MM.1S (cell line): Measurements from ENCODE around the gene PDE4C.

ENCODE experiments used
- DNase-seq: peaks from one replicate; pipeline ENCODE4 v3.0.0-alpha.2; 2015
- H2AFZ ChIP-seq: fragments of 300-600 bp; sonication (generic); 2 replicates; pipeline ENCODE4 v1.6.0; 2016; ENCODE audit warnings: antibody characterized with exemption, low read length
- H3F3A ChIP-seq: fragments of 300-600 bp; sonication (generic); 2 replicates; pipeline ENCODE4 v1.6.1; 2016; ENCODE audit warnings: mild to moderate bottlenecking, antibody characterized with exemption, low read length, moderate library complexity, mixed read lengths; ENCODE audit not compliant: insufficient read depth
- H3K27ac ChIP-seq: fragments of 300-600 bp; sonication (generic); 2 replicates; pipeline ENCODE4 v1.5.1; 2016; ENCODE audit warnings: mild to moderate bottlenecking, low read length
- H3K27me3 ChIP-seq: fragments of 300-600 bp; sonication (generic); replicated peaks from 2 replicates; pipeline ENCODE4 v1.6.0; 2016; ENCODE audit warnings: low read length; ENCODE audit not compliant: insufficient read depth
- H3K36me3 ChIP-seq: fragments of 300-600 bp; sonication (generic); replicated peaks from 2 replicates; pipeline ENCODE4 v1.6.1; 2016; ENCODE audit warnings: mild to moderate bottlenecking, low read length, mixed read lengths; ENCODE audit not compliant: insufficient read depth
- H3K4me1 ChIP-seq: fragments of 300-600 bp; sonication (generic); 2 replicates; pipeline ENCODE4 v1.6.1; 2016; ENCODE audit warnings: low read length, mixed read lengths
- H3K4me2 ChIP-seq: fragments of 300-600 bp; sonication (generic); 2 replicates; pipeline ENCODE4 v1.6.0; 2016; ENCODE audit warnings: low read depth, low read length
- H3K4me3 ChIP-seq: fragments of 300-600 bp; sonication (generic); 2 replicates; pipeline ENCODE4 v1.5.1; 2016; ENCODE audit warnings: low read length, mixed read lengths
- H3K79me2 ChIP-seq: fragments of 300-600 bp; sonication (generic); 2 replicates; pipeline ENCODE4 v1.6.1; 2016; ENCODE audit warnings: mixed run types, low read length, mixed read lengths
- H3K9ac ChIP-seq: fragments of 300-600 bp; sonication (generic); 2 replicates; pipeline ENCODE4 v1.6.1; 2016; ENCODE audit warnings: low read length, mixed read lengths
- H3K9me2 ChIP-seq: fragments of 300-600 bp; sonication (generic); replicated peaks from 2 replicates; pipeline ENCODE4 v1.6.1; 2016; ENCODE audit warnings: mild to moderate bottlenecking, low read length, mixed read lengths; ENCODE audit not compliant: insufficient read depth
- H3K9me3 ChIP-seq: fragments of 300-600 bp; sonication (generic); replicated peaks from 2 replicates; pipeline ENCODE4 v1.6.1; 2016; ENCODE audit warnings: mild to moderate bottlenecking, low read length, mixed read lengths; ENCODE audit not compliant: insufficient read depth
- H4K20me1 ChIP-seq: fragments of 300-600 bp; sonication (generic); 2 replicates; pipeline ENCODE4 v1.6.1; 2016; ENCODE audit warnings: mild to moderate bottlenecking, low read length, moderate library complexity, mixed read lengths; ENCODE audit not compliant: insufficient read depth
- CTCF ChIP-seq: fragments of 300-600 bp; sonication (generic); IDR thresholded peaks from 2 replicates; pipeline ENCODE4 v1.5.1; 2016; ENCODE audit warnings: antibody characterized with exemption, low read length, mixed read lengths
- EZH2 ChIP-seq: fragments of 300-600 bp; sonication (generic); optimal IDR thresholded peaks from 2 replicates; pipeline ENCODE3; 2017; ENCODE audit warnings: low read depth, mild to moderate bottlenecking, antibody characterized with exemption, low read length, mixed read lengths
- EZH2phosphoT487 ChIP-seq: fragments of 300-600 bp; sonication (generic); IDR thresholded peaks from 2 replicates; pipeline ENCODE4 v1.6.1; 2018; ENCODE audit warnings: antibody characterized with exemption, low read length

The PDE4C gene

GRCh38 chr19:18273561-18274218 is 47.5 kb upstream of the PDE4C start:
- Histone ChIP-seq H3K9me2 (no peaks in the 10 kb centered on the region), H3K4me2 (no peak overlapping the region), H3K4me3 (no peak overlapping the region), H3K9ac (no peak overlapping the region), H3K27me3 (peaks cover 7% of the 10 kb centered on the region; the same call in 1 of the 2 replicates), H3K9me3 (no peaks in the 10 kb centered on the region), H3K79me2 (peaks cover 9% of the 10 kb centered on the region), H3K27ac (no peak overlapping the region), H3K4me1 (no peaks in the 10 kb centered on the region), H2AFZ (no peak overlapping the region), H3F3A (peaks cover 5% of the 10 kb centered on the region; the same call in 1 of the 2 replicates), H3K36me3 (no peaks in the 10 kb centered on the region), H4K20me1 (no peaks in the 10 kb centered on the region)
- DNase-seq: no peak
- no peak for TF ChIP-seq EZH2phosphoT487
- no peak for TF ChIP-seq EZH2
- no peak for TF ChIP-seq CTCF

- Histone ChIP-seq H3K9me2 (no peaks in the 10 kb centered on the region), H4K20me1 (no peaks in the 10 kb centered on the region), H3K79me2 (no peaks in the 10 kb centered on the region), H3K4me2 (no peak overlapping the region), H3K27ac (no peak overlapping the region), H3K27me3 (peaks cover 20% of the 10 kb centered on the region), H2AFZ (no peak overlapping the region), H3K36me3 (no peaks in the 10 kb centered on the region), H3K4me3 (no peak overlapping the region), H3K4me1 (no peaks in the 10 kb centered on the region), H3K9me3 (no peaks in the 10 kb centered on the region), H3K9ac (no peak overlapping the region), H3F3A (peaks cover 5% of the 10 kb centered on the region; the same call in 1 of the 2 replicates)
- no peak for DNase-seq
- no peak for TF ChIP-seq EZH2
- no peak for TF ChIP-seq EZH2phosphoT487
- TF ChIP-seq CTCF: no peak
Observed at GRCh38 chr19:18271433-18271841, 45.2 kb upstream of the PDE4C start.

GRCh38 chr19:18270326-18270725 is 44.1 kb upstream of the PDE4C start:
- peaks cover 5% of the 10 kb centered on the region; the same call in 1 of the 2 replicates for H3F3A ChIP-seq
- H3K9me3 ChIP-seq: no peaks in the 10 kb centered on the region
- TF ChIP-seq EZH2phosphoT487 (no peak), CTCF (no peak), EZH2 (no peak)

More at GRCh38 chr19:18270326-18270725, 44.1 kb upstream of the PDE4C start:
- H2AFZ ChIP-seq: no peak overlapping the region
- H3K27me3 ChIP-seq: peaks cover 31% of the 10 kb centered on the region
- no peaks in the 10 kb centered on the region for H3K36me3 ChIP-seq
- no peak for DNase-seq
- no peaks in the 10 kb centered on the region for H4K20me1 ChIP-seq
- no peak overlapping the region for H3K4me3 ChIP-seq
- H3K9me2 ChIP-seq: no peaks in the 10 kb centered on the region
- H3K4me1 ChIP-seq: no peaks in the 10 kb centered on the region
- no peak overlapping the region for H3K27ac ChIP-seq
- no peak overlapping the region for H3K9ac ChIP-seq
- H3K4me2 ChIP-seq: no peak overlapping the region
- H3K79me2 ChIP-seq: no peaks in the 10 kb centered on the region
